Activated T-helper 2 cell treated with anti-CD3 and anti-CD28 coated beads, Interferon-gamma antibody, Interleukin-2, Interleukin-4, amounts not matched to agents 10 μg/mL and 5 μg/mL and 100 μg/mL, durations not matched to agents 14 hours and 24 hours and 36 hours (primary cell): ENCODE data around the gene SEMA3A. TPM values are rescaled to one million over a fixed set of nuclear protein-coding genes. Genes with fewer than 3 reads are reported as not detected.
"Not testable (repeated sequence)": the region's sequence is repeated elsewhere in the genome, so short reads cannot be mapped to it uniquely, and the experiment has no call there.

Source experiments
- DNase-seq: peaks from one replicate; pipeline ENCODE4 v3.0.0; 2021; ENCODE audit warnings: low spot score
- H3K27ac Mint-ChIP-seq: one replicate; pipeline ENCODE4 v1.8.0; 2021; ENCODE audit warnings: mixed read lengths
- H3K27me3 Mint-ChIP-seq: one replicate; pipeline ENCODE4 v1.8.0; 2021; ENCODE audit warnings: low read depth, mixed read lengths
- H3K36me3 Mint-ChIP-seq: one replicate; pipeline ENCODE4 v1.8.0; 2021; ENCODE audit warnings: low read depth, mixed read lengths
- H3K4me1 Mint-ChIP-seq: one replicate; pipeline ENCODE4 v1.8.0; 2021; ENCODE audit warnings: low read depth, mixed read lengths
- H3K4me3 Mint-ChIP-seq: one replicate; pipeline ENCODE4 v1.8.0; 2021; ENCODE audit warnings: low read depth, mild to moderate bottlenecking, moderate library complexity, mixed read lengths
- H3K9me3 Mint-ChIP-seq: one replicate; pipeline ENCODE4 v1.8.0; 2021; ENCODE audit warnings: mixed read lengths
- intact Hi-C: fragments of 100-400 bp; cut with micrococcal nuclease; formaldehyde crosslinking; loops from one replicate; pipeline ENCODE4 v1.15.1; 2023
- total RNA-seq: library from RNA; stranded (reverse); gene quantifications from 2 replicates; pipeline ENCODE4 v1.2.3, GENCODE V29; 2022

The SEMA3A gene
- total RNA-seq, 1 donor from 2014 or later, result 0.25 TPM

DNA sequence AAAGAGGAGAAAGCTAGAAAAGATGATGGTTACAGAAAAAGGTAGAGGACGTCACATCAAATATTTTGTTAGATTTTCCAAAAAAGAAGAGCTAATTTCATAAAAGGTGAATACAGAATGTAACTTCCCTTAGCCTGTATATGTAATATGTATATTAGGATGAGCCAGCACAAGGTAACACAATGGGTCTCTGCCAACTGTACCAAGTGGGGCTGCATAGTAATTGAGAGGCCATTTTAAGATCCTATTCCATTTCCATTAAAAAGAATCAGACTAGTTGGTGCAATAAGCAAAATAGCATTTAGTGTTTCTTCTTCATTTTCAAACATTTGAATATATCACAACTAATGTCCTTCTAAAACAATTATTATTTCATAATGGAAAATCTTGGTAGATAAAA is 134.6 kb downstream of the SEMA3A start:
- peaks cover 14% of the 10 kb centered on the region for H3K4me1 Mint-ChIP-seq
- intact Hi-C loops, result no loop called here
- H3K4me3 Mint-ChIP-seq, result no peak overlapping the region
- H3K27ac Mint-ChIP-seq, result no peak overlapping the region
- no peak for DNase-seq
- H3K36me3 Mint-ChIP-seq, result no peaks in the 10 kb centered on the region
- H3K27me3 Mint-ChIP-seq, result no peaks in the 10 kb centered on the region
- H3K9me3 Mint-ChIP-seq, result no peaks in the 10 kb centered on the region

DNA sequence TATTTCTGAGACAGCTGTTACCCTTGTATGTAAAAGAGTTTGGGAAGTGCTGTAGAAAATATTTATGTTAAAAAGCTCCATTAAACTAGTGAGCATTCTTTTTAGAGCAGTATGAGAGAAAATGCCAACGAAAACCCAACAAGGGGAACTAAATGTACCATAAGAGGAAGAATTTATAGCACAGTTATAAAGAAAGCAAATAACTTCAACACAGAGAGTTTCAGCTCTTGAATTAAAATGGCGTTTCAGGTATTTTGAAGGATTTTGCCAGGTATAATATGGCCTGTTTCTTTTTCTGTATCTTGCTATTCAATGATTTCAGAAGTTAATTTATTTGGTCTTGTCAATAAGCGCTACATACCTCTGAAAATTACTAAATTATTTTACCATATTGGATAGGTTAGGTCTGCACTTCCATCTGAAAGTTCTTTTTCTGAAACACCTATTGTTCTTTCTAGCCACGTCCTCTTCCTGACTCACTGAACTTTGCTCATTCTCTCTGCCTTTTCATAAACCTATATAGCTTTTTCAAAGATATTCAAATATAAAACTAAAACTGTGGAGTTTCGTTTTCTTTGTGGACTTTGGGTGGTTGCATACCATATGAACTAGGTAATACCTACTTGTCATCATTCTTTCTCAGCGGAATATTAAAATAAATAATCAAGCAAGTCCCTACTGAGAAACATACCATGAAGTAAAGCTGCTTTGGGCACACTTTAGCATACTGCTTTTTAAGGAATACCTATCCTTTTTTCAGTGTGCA is 136.1 kb downstream of the SEMA3A start:
- intact Hi-C loops, result no loop called here
- H3K27ac Mint-ChIP-seq, result no peak overlapping the region
- H3K36me3 Mint-ChIP-seq, result no peaks in the 10 kb centered on the region

DNA sequence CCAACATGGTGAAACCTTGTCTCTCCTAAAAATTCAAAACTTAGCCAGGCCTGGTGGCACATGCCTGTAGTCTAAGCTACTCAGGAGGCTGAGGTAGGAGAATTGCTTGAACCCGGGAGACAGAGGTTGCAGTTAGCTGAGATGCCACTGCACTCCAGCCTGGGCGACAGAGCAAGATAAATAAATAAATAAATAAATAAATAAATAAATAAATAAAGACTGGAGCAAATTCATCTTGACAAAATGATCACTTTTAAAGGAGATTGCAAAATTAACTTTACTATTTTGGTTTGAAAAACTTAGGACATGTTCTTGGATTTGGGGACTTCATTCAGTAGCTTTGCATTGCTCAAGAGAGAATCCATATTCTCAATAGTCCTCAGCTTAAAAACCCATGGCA is 137.0 kb downstream of the SEMA3A start:
- H3K4me1 Mint-ChIP-seq, result peaks cover 14% of the 10 kb centered on the region
- no peak overlapping the region for H3K27ac Mint-ChIP-seq
- no peak overlapping the region for H3K4me3 Mint-ChIP-seq
- intact Hi-C loops, result no loop called here
- H3K36me3 Mint-ChIP-seq, result no peaks in the 10 kb centered on the region
- H3K27me3 Mint-ChIP-seq, result no peaks in the 10 kb centered on the region
- DNase-seq, result no peak
- H3K9me3 Mint-ChIP-seq, result no peaks in the 10 kb centered on the region

More for the DNA sequence above, 136.1 kb downstream of the SEMA3A start:
- no peak overlapping the region for H3K4me3 Mint-ChIP-seq
- no peaks in the 10 kb centered on the region for H3K27me3 Mint-ChIP-seq
- H3K9me3 Mint-ChIP-seq, result no peaks in the 10 kb centered on the region
- no peak for DNase-seq
- H3K4me1 Mint-ChIP-seq, result peaks cover 14% of the 10 kb centered on the region

DNA sequence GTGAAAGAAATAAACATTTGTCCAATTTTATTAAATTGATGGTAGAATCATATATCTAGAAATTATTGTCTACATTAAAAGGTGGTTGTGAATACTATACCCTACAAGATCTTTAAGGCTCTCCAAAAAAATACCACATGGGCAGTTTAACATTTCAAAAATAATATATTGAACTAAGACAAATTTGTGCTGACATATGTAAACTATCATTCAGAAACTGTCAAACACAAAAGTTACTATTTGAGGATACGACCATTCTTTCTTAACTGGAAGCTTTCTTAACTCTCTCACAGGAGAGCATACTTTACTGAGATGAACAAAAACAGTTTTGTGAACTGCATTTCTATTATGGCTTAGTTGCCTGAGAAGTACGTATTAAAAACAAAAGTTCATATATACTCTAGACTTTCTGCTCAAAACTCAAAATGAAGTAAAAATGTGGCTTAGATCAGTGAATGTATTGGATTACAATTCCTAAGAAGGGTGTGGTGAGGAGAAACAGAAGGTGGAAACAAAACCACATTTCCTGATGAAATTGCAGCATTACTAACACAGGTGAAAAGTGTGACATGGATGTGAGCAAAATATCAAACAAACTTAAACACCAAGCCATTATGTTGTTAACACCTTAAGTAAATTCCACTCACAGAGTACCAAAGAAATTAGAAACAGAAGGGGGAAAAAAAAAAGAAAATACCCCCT is 138.5 kb downstream of the SEMA3A start:
- H3K27ac Mint-ChIP-seq, result no peak overlapping the region
- peaks cover 14% of the 10 kb centered on the region for H3K4me1 Mint-ChIP-seq
- DNase-seq, result no peak
- H3K36me3 Mint-ChIP-seq, result no peaks in the 10 kb centered on the region
- intact Hi-C loops, result no loop called here
- no peaks in the 10 kb centered on the region for H3K9me3 Mint-ChIP-seq
- H3K27me3 Mint-ChIP-seq, result no peaks in the 10 kb centered on the region
- H3K4me3 Mint-ChIP-seq, result no peak overlapping the region

DNA sequence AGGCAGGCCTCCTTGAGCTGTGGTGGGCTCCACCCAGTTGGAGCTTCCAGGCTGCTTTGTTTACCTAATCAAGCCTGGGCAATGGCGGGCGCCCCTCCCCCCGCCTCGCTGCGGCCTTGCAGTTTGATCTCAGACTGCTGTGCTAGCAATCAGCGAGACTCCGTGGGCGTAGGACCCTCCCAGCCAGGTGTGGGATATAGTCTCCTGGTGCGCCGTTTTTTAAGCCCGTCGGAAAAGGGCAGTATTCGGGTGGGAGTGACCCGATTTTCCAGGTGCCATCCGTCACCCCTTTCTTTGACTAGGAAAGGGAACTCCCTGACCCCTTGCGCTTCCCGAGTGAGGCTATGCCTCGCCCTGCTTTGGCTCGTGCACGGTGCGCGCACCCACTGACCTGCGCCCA is 139.4 kb downstream of the SEMA3A start:
- H3K9me3 Mint-ChIP-seq, H3K4me1 Mint-ChIP-seq, intact Hi-C loops, H3K36me3 Mint-ChIP-seq, H3K27ac Mint-ChIP-seq, DNase-seq, H3K27me3 Mint-ChIP-seq, H3K4me3 Mint-ChIP-seq: not testable (repeated sequence)

DNA sequence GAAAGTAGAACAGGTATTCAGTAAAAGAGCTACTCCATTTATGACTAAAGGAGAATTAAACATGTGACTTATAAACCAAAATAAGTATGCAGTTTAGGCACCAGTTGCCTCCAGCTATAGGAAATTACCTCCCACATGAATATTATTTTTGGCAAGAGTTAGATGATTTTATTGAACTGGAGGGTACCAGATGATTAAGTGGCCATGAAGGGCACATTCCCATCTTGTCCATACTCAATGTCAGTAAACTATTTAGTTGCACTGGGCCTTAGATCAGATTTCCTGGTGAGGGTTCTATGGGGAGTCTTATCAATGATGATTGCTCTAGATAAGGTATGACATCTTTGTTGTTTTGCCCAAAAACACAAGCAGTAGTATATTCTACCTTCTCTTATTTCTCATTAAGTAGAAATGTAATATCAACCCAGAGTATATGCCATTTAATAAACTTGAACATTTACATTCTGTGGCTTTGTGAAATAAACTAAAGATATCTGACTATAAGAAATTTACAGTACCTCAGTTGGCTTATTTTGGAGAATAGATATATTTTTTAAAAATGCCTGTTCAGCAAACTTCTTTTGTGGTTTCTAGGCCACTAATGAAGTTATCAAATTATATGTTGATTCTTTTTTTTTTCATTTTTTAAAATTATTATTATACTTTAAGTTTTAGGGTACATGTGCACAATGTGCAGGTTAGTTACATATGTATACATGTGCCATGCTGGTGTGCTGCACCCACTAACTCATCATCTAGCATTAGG is 145.3 kb downstream of the SEMA3A start:
- no peak overlapping the region for H3K4me3 Mint-ChIP-seq
- H3K27ac Mint-ChIP-seq, result no peak overlapping the region
- H3K36me3 Mint-ChIP-seq, result no peaks in the 10 kb centered on the region
- H3K9me3 Mint-ChIP-seq, result no peaks in the 10 kb centered on the region
- DNase-seq, result no peak
- H3K4me1 Mint-ChIP-seq, result no peaks in the 10 kb centered on the region
- H3K27me3 Mint-ChIP-seq, result peaks cover 3% of the 10 kb centered on the region
- intact Hi-C loops, result no loop called here

DNA sequence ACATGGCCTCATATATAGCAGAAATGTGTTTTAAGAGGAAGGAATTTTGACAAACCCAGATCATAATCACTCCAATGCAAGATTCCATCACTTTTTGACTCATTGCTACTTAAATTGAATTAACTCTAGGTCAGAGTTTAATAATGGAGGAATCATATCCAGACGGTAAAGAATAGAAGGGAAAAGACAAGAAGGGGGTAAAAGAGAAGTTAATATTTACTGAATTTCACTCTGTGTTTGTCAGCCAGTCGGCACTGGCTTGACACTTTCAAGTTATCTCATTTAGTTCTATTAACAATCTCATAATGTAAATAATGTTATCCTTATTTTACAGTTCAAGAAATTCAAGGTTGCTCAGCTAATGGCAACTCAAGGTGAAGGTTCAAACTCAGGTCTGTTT is 147.5 kb downstream of the SEMA3A start:
- intact Hi-C loops, result no loop called here

DNA sequence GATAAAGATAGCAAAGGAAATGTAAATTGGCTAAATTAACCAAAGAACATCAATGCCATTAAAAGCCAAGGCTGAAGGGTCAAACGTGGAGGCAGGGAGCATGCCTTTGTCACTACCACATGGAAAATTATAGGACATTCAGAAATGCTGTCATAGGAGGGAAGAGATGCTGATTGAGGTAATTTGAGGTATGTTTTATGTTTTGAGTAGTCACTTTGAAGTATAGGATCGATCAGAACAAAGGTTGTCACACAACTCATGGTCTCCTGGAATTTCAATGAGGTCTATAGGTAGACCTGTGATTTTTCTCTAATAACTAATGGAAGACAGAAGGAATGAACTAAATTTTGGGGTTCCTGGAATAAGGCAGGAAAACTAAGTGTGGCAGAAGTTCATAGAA is 149.8 kb downstream of the SEMA3A start:
- Mint-ChIP-seq H3K36me3 (no peaks in the 10 kb centered on the region), H3K27me3 (peaks cover 3% of the 10 kb centered on the region), H3K27ac (no peak overlapping the region), H3K9me3 (no peaks in the 10 kb centered on the region), H3K4me1 (no peaks in the 10 kb centered on the region), H3K4me3 (no peak overlapping the region)
- intact Hi-C loops, result no loop called here
- no peak for DNase-seq

More for the DNA sequence above, 147.5 kb downstream of the SEMA3A start:
- peaks cover 3% of the 10 kb centered on the region for H3K27me3 Mint-ChIP-seq
- DNase-seq, result no peak
- no peaks in the 10 kb centered on the region for H3K9me3 Mint-ChIP-seq
- no peak overlapping the region for H3K4me3 Mint-ChIP-seq
- no peak overlapping the region for H3K27ac Mint-ChIP-seq
- H3K4me1 Mint-ChIP-seq, result no peaks in the 10 kb centered on the region
- no peaks in the 10 kb centered on the region for H3K36me3 Mint-ChIP-seq

DNA sequence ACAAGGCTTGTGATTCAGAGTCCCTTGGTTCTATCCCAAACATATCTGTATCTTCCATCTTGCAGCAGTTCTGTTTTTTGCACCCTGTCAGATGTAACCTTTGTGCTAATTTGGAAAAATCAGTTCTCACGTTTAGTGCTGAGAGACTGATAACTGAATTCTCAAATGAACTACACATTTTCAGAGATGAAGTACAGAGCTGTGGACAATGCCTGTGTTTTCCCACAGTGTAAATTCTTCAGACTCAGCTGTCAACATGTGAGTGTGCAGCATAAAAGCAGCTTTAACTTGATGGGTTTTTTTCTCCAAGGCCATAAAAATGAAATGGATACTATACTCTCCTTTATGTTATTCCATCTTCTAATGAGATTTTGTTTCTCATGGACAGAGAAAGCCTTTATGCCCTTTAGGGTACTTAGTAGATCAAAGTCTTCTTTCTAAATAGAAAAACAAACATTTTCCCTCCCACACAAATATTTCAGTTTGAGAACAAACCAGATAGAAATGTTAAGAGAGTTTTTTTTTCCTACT is 150.9 kb downstream of the SEMA3A start:
- intact Hi-C loops, result no loop called here
- Mint-ChIP-seq H3K27me3 (peaks cover 3% of the 10 kb centered on the region), H3K4me3 (no peak overlapping the region), H3K9me3 (no peaks in the 10 kb centered on the region), H3K4me1 (no peaks in the 10 kb centered on the region), H3K27ac (no peak overlapping the region), H3K36me3 (no peaks in the 10 kb centered on the region)
- DNase-seq, result no peak

DNA sequence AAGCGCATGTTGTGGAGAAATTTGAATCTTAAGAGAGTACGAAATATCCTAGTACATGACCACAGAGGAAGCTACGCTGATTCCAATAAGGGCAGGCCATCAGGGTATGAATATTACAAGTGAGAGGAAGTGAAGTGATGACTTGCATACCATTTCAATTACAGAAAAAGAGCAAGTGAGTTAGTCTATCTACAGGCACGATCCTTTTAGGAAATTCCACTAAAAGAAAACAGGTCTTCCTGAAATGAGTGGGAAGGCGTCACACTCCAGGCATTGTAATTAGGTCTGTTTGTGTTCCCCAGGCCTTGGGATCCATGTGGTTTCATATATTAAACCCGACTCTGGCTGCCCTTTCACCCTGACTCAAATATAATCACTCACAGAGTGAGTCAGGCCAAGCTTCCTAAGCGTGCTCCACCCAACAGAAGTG is 152.5 kb downstream of the SEMA3A start:
- intact Hi-C loops, result no loop called here
- H3K9me3 Mint-ChIP-seq, result no peaks in the 10 kb centered on the region
- no peaks in the 10 kb centered on the region for H3K36me3 Mint-ChIP-seq
- no peak for DNase-seq
- peaks cover 3% of the 10 kb centered on the region for H3K27me3 Mint-ChIP-seq
- H3K4me1 Mint-ChIP-seq, result no peaks in the 10 kb centered on the region
- no peak overlapping the region for H3K4me3 Mint-ChIP-seq
- no peak overlapping the region for H3K27ac Mint-ChIP-seq

DNA sequence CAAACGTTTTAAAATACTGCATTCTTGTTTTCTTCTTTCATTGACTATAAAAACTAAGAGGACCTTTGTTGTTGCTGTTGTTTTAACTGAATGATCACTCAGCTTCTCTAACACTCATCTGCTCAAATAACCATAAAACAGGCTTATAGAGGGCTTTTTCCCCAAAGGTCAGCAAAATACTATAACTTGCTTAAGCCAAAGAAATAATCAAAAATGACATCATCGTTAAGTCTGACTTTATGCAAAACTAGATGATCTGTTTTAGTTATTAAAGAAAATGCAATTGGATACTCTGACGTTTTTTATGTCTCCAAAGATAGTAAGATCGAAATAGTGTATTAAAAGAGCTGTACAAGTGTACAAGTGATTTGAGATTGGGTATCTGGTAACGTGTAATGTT is 152.9 kb downstream of the SEMA3A start:
- Mint-ChIP-seq H3K4me1 (no peaks in the 10 kb centered on the region), H3K36me3 (no peaks in the 10 kb centered on the region), H3K27me3 (peaks cover 3% of the 10 kb centered on the region), H3K9me3 (no peaks in the 10 kb centered on the region), H3K27ac (no peak overlapping the region), H3K4me3 (no peak overlapping the region)
- DNase-seq, result no peak
- intact Hi-C loops, result no loop called here

DNA sequence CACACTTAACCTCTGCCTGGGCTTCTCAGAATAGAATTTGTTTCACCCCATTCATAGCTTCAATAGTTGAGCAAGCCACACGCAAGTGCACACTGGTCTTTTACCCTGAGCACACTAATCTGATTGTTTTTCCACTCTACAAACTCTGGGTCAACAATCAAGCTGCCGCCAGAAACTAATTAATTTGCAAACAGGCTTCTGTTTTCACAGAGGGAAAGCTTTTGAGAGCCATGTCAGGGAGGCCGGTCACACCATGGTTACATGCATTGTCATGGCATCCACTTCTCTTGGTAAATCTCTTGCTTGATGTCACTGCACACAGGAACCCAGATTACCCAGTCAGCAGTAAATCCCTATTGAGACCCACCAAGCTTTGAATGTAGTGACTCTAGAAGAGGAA is 154.2 kb downstream of the SEMA3A start:
- Mint-ChIP-seq H3K4me3 (no peak overlapping the region), H3K36me3 (no peaks in the 10 kb centered on the region), H3K9me3 (no peaks in the 10 kb centered on the region), H3K27me3 (no peaks in the 10 kb centered on the region), H3K27ac (no peak overlapping the region), H3K4me1 (no peaks in the 10 kb centered on the region)
- DNase-seq, result no peak
- intact Hi-C loops, result no loop called here

DNA sequence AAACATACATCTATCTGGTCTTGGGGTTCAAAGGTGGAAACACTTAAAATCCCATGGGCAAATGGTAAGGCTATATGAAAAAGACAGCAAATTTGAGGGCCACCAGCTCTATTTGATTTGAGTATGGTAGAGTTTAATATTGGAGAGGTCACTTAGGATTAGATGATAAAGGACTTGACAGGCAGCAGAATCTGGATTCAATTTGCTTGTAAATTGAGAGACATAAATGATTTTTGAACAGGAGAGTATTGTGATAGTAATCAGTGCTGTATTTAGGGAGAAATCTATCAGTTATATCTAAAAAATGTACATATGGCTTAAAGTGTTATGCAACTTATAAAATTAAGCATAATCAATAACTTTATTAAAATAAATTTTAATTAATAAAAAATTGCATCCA is 155.2 kb downstream of the SEMA3A start:
- Mint-ChIP-seq H3K9me3 (no peaks in the 10 kb centered on the region), H3K4me1 (no peaks in the 10 kb centered on the region), H3K27ac (no peak overlapping the region), H3K36me3 (no peaks in the 10 kb centered on the region), H3K4me3 (no peak overlapping the region), H3K27me3 (no peaks in the 10 kb centered on the region)
- intact Hi-C loops, result no loop called here
- DNase-seq, result no peak
